ENCODE results near the gene PRELID3B. TPM values are rescaled to one million over a fixed set of nuclear protein-coding genes. Genes with fewer than 3 reads are reported as not detected.

PRELID3B gene
- total and polyA plus RNA-seq, 2 of the 13 experiments (the other 11 are each of a cell fraction or from before 2014, with no cell fraction given) = 23.3 to 42.6 TPM

- no peak for TF ChIP-seq RNF2 (conservative IDR thresholded peaks at IDR 0.05; ENCODE audit: low read depth)
- TF ChIP-seq CERS6 (CRISPR knock-in tag; IDR thresholded peaks at IDR 0.05) = 0 out of 2 replicates have a peak, but pooled peaks have one; percentile 4
- TF ChIP-seq MAX (IDR thresholded peaks at IDR 0.05) = no peak
- no peak for TF ChIP-seq CHD4 (IDR thresholded peaks at IDR 0.05; ENCODE audit: borderline replicate concordance, low read length)
- peak; percentile 2; the same call in 1 of the 2 replicates for TF ChIP-seq HMG20B (CRISPR knock-in tag; conservative IDR thresholded peaks at IDR 0.05)
- TF ChIP-seq ZBTB42 (CRISPR knock-in tag; IDR thresholded peaks at IDR 0.05) = 0 out of 2 replicates have a peak, but pooled peaks have one; percentile 11
These were observed 11.0 kb downstream of the PRELID3B start (continued) for GRCh38 chr20:59031564-59032022.

GRCh38 chr20:59030911-59031563 is 11.5 kb downstream of the PRELID3B start:
- BruUV-seq (replicated peaks) = no TSS peak
- H3K9ac ChIP-seq (ENCODE audit: insufficient read depth, low read depth, low read length) = peak overlapping the region; percentile 93
- peak overlapping the region; percentile 78 to 97 (median 93) for H3K4me3 ChIP-seq (replicated peaks in 1 of 3; ENCODE audit: insufficient read depth in 1 of 3, low read depth in 2 of 3, low read length in 3 of 3)
- DNase-seq (ENCODE audit: low spot score) (no peak), FAIRE-seq (no peak), ATAC-seq (no peak)
- H3K36me3 ChIP-seq (replicated peaks in 1 of 2; ENCODE audit: control insufficient read depth in 1 of 2, insufficient read depth in 2 of 2, low read length in 2 of 2) = peaks cover 15 to 34% of the 10 kb centered on the region in 2 experiments
- H3K9me3 ChIP-seq (ENCODE audit: low read length) = no peaks in the 10 kb centered on the region
- H3K79me2 ChIP-seq (ENCODE audit: insufficient read depth, low read length) = peaks cover 60% of the 10 kb centered on the region
- H3K4me2 ChIP-seq (ENCODE audit: low read depth, low read length) = peak overlapping the region; percentile 97
- H3K27ac ChIP-seq (ENCODE audit: extremely low read length, insufficient read depth, low read length) = peak overlapping the region; percentile 68
- 41% methylated on average over 7 of the region's 7 CpGs for WGBS (ENCODE audit: low lambda C conversion rate)
- POLR2A ChIA-PET = interaction anchor here (0.8 to 3.7 kb wide), 14 partner anchors 7 to 380 kb away, joined by 3 to 68 read pairs (median 11); partner anchors contain the start of genes NELFCD, PRELID3B, STX16 and TUBB1
- no peaks in the 10 kb centered on the region; a peak in 1 of 5 replicates for H3K27me3 ChIP-seq (ENCODE audit: control insufficient read depth in 1 of 2, insufficient read depth in 2 of 2, low read length in 2 of 2)
- intact Hi-C loops (cut with micrococcal nuclease; ENCODE audit: unreplicated experiment) (loop anchor here (5.0 kb wide), 1 partner anchor 34 kb away; no protein-coding TSS in a partner anchor), in situ Hi-C loops (cut with HindIII; ENCODE audit: extremely low pct_ligation_motif_present, low pct_unique_long_range_greater_than_20kb) (no loop called here)
- CTCF ChIA-PET (ENCODE audit: low intra/inter-chr PET ratio, low total read pairs) = no interaction called here
- peaks cover 15% of the 10 kb centered on the region; the same call in 1 of the 2 replicates for H4K20me1 ChIP-seq (ENCODE audit: insufficient read depth, low read length)
- no peak overlapping the region for H2AFZ ChIP-seq (ENCODE audit: low read length)
- peaks cover 63% of the 10 kb centered on the region for H3K4me1 ChIP-seq (ENCODE audit: insufficient read depth, low read length)
- TF ChIP-seq ZNF33B (CRISPR knock-in tag; IDR thresholded peaks at IDR 0.05) (peak; percentile 60; the same call in 1 of the 2 replicates), RBM22 (optimal IDR thresholded peaks at IDR 0.05; ENCODE audit: low read length) (peak; percentile 24), ZMYM3 (CRISPR knock-in tag; IDR thresholded peaks at IDR 0.05) (no peak), ZNF761 (CRISPR knock-in tag; conservative IDR thresholded peaks at IDR 0.05) (no peak), ZNF354B (CRISPR knock-in tag; IDR thresholded peaks at IDR 0.05) (peak; percentile 57), ZNF160 (CRISPR knock-in tag; IDR thresholded peaks at IDR 0.05) (no peak), ELF4 (CRISPR knock-in tag; IDR thresholded peaks at IDR 0.05; ENCODE audit: borderline replicate concordance) (0 out of 2 replicates have a peak, but pooled peaks have one; percentile 22), ZC3H4 (CRISPR knock-in tag; IDR thresholded peaks at IDR 0.05; ENCODE audit: borderline replicate concordance) (peak; percentile 39; the same call in 1 of the 2 replicates), ERF (CRISPR knock-in tag; IDR thresholded peaks at IDR 0.05) (no peak), GABPA (IDR thresholded peaks at IDR 0.05; ENCODE audit: low read depth, low read length) (no peak), GABPA (CRISPR knock-in tag; IDR thresholded peaks at IDR 0.05; ENCODE audit: low read depth) (0 out of 2 replicates have a peak, but pooled peaks have one; percentile 18), IKZF1 (IDR thresholded peaks at IDR 0.05) (no peak), EHMT2 (IDR thresholded peaks at IDR 0.05; ENCODE audit: borderline replicate concordance, low read depth, low read length) (0 out of 2 replicates have a peak, but pooled peaks have one; percentile 43), CREBL2 (CRISPR knock-in tag; IDR thresholded peaks at IDR 0.05; ENCODE audit: borderline replicate concordance) (0 out of 2 replicates have a peak, but pooled peaks have one; percentile 68), CREB3 (CRISPR knock-in tag; IDR thresholded peaks at IDR 0.05) (no peak), TARDBP (CRISPR knock-in tag; IDR thresholded peaks at IDR 0.05) (peak; percentile 19; the same call in 1 of the 2 replicates)

All from HepG2 (cell line).